K562 (cell line): ENCODE data around the gene NUP98. TPM values are rescaled to one million over a fixed set of nuclear protein-coding genes. Genes with fewer than 3 reads are reported as not detected.

ENCODE experiments used
- ARID4B ChIP-seq: sonication (generic); formaldehyde crosslinking; IDR thresholded peaks from 2 replicates; pipeline ENCODE4 v1.8.0; 2022; ENCODE audit warnings: mild to moderate bottlenecking, missing genetic modification reagents
- CTCFL ChIP-seq: IDR thresholded peaks from 2 replicates; pipeline ENCODE4 v1.6.1; 2011; ENCODE audit warnings: borderline replicate concordance, low read depth, mild to moderate bottlenecking, moderate library complexity, low read length; ENCODE audit not compliant: insufficient read depth, poor library complexity, severe bottlenecking
- HDAC6 ChIP-seq: IDR thresholded peaks from 2 replicates; pipeline ENCODE4 v1.6.1; 2012; ENCODE audit warnings: low read depth, mild to moderate bottlenecking, control low read depth, inconsistent platforms, low read length, moderate library complexity
- MNT ChIP-seq, 2 experiments: fragments of 450-650 bp; conservative IDR thresholded peaks; 2 replicates each; pipeline ENCODE4 v1.6.1; 2017; ENCODE audit warnings: mild to moderate bottlenecking in 2 of 2, moderate library complexity in 2 of 2
- NBN ChIP-seq: fragments of 450-650 bp; IDR thresholded peaks from 2 replicates; pipeline ENCODE4 v1.6.1; 2016; ENCODE audit warnings: low read depth, mild to moderate bottlenecking
- NRF1 ChIP-seq, 2 experiments: fragments of 450-650 bp; IDR thresholded peaks in 1 of 2; conservative IDR thresholded peaks in 1 of 2; 2 replicates each; pipeline ENCODE4 v1.6.1; 2014; ENCODE audit warnings: mild to moderate bottlenecking in 2 of 2
- polyA plus RNA-seq, 8 experiments: library from polyadenylated mRNA; depleted of rRNA in 4 of 8; stranded (reverse) in 5 of 8; unstranded in 3 of 8; fragments of >200 nt; fragmentation: Nextera tagmentation in 2 of 8; fragmentation: Illumina TruSeq in 1 of 8; extraction: Ambion mirVana in 2 of 8; extraction: Trizol in 1 of 8; gene quantifications; 2 replicates each; pipeline versions ENCODE4 v1.2.1 to v1.2.3, GENCODE V29; 2011 to 2014; ENCODE audit warnings: inconsistent platforms in 1 of 8, missing spikeins in 1 of 8
- total RNA-seq, 7 experiments: library from RNA; depleted of rRNA in 6 of 7; stranded (reverse); fragments of >200 nt in 6 of 7; fragmentation: Illumina TruSeq in 2 of 7; extraction: Trizol in 2 of 7; gene quantifications; 2 replicates each; pipeline versions ENCODE4 v1.2.1 to v1.2.3, GENCODE V29; 2011 to 2021; ENCODE audit warnings: low replicate concordance in 1 of 7
- TF ChIP-seq, protein P1 (sequence below): sonication (generic); formaldehyde crosslinking; IDR thresholded peaks from 2 replicates; pipeline ENCODE4 v1.8.0; 2023; ENCODE audit warnings: mild to moderate bottlenecking, missing genetic modification reagents
- TF ChIP-seq, protein P2 (sequence below): sonication (generic); formaldehyde crosslinking; IDR thresholded peaks from 2 replicates; pipeline ENCODE4 v1.8.1; 2023; ENCODE audit warnings: mild to moderate bottlenecking, missing genetic modification reagents

The NUP98 gene
- total and polyA plus RNA-seq, 9 of the 15 experiments (the other 6 are each of a cell fraction or from before 2014, with no cell fraction given), result 45.1 to 196 (median 130) TPM

GRCh38 chr11:3841426-3842350, 44.3 kb upstream of the NUP98 start (continued):
- 0 out of 2 replicates have a peak, but pooled peaks have one; percentile 45 for TF ChIP-seq ARID4B (CRISPR knock-in tag)
- TF ChIP-seq, protein P1, sequence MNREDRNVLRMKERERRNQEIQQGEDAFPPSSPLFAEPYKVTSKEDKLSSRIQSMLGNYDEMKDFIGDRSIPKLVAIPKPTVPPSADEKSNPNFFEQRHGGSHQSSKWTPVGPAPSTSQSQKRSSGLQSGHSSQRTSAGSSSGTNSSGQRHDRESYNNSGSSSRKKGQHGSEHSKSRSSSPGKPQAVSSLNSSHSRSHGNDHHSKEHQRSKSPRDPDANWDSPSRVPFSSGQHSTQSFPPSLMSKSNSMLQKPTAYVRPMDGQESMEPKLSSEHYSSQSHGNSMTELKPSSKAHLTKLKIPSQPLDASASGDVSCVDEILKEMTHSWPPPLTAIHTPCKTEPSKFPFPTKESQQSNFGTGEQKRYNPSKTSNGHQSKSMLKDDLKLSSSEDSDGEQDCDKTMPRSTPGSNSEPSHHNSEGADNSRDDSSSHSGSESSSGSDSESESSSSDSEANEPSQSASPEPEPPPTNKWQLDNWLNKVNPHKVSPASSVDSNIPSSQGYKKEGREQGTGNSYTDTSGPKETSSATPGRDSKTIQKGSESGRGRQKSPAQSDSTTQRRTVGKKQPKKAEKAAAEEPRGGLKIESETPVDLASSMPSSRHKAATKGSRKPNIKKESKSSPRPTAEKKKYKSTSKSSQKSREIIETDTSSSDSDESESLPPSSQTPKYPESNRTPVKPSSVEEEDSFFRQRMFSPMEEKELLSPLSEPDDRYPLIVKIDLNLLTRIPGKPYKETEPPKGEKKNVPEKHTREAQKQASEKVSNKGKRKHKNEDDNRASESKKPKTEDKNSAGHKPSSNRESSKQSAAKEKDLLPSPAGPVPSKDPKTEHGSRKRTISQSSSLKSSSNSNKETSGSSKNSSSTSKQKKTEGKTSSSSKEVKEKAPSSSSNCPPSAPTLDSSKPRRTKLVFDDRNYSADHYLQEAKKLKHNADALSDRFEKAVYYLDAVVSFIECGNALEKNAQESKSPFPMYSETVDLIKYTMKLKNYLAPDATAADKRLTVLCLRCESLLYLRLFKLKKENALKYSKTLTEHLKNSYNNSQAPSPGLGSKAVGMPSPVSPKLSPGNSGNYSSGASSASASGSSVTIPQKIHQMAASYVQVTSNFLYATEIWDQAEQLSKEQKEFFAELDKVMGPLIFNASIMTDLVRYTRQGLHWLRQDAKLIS (CRISPR knock-in tag), result 0 out of 2 replicates have a peak, but pooled peaks have one; percentile 66
- TF ChIP-seq CTCFL, result no peak
- TF ChIP-seq, protein P2, sequence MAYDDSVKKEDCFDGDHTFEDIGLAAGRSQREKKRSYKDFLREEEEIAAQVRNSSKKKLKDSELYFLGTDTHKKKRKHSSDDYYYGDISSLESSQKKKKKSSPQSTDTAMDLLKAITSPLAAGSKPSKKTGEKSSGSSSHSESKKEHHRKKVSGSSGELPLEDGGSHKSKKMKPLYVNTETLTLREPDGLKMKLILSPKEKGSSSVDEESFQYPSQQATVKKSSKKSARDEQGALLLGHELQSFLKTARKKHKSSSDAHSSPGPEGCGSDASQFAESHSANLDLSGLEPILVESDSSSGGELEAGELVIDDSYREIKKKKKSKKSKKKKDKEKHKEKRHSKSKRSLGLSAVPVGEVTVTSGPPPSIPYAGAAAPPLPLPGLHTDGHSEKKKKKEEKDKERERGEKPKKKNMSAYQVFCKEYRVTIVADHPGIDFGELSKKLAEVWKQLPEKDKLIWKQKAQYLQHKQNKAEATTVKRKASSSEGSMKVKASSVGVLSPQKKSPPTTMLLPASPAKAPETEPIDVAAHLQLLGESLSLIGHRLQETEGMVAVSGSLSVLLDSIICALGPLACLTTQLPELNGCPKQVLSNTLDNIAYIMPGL (CRISPR knock-in tag), result peak; percentile 79; the same call in 1 of the 2 replicates
- TF ChIP-seq MNT (conservative IDR thresholded peaks at IDR 0.05), result peak; percentile 88 to 90
- no peak for TF ChIP-seq HDAC6
- peak; percentile 62 to 68 for TF ChIP-seq NRF1 (conservative IDR thresholded peaks at IDR 0.05 in 1 of 2, IDR thresholded peaks at IDR 0.05 in 1 of 2)
- 0 out of 2 replicates have a peak, but pooled peaks have one; percentile 39 for TF ChIP-seq NBN
